DMS 273 treated with DMSO at 0.1 percent for 48 hours (cell line): ENCODE results near the gene MARCKSL1.
"Not testable (repeated sequence)": the region's sequence is repeated elsewhere in the genome, so short reads cannot be mapped to it uniquely, and the experiment has no call there.

Experiments used
- DNase-seq: peaks from one replicate; lab custom pipeline; 2025; lab: John Stamatoyannopoulos, UW

Gene MARCKSL1

DNA sequence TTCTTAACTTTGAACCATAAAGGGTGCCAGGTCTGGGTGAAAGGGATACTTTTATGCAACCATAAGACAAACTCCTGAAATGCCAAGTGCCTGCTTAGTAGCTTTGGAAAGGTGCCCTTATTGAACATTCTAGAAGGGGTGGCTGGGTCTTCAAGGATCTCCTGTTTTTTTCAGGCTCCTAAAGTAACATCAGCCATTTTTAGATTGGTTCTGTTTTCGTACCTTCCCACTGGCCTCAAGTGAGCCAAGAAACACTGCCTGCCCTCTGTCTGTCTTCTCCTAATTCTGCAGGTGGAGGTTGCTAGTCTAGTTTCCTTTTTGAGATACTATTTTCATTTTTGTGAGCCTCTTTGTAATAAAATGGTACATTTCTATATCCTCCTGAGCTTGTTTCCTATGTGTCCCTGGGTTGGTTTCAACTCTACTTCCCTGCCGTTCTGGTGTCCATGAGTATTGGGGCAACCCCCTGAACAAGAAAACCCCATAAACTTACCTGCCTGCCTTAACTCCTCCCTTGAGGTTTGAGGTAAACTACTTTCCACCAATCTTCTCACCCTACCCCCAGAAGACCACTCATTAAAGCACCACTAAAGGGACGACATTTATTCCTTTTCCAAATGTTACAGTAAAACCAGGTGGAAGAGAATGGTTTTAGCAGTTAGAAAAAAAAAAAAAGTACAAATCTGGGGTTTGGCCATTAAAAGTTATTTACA, 2.6 kb downstream of the MARCKSL1 start:
- no peak for DNase-seq

DNA sequence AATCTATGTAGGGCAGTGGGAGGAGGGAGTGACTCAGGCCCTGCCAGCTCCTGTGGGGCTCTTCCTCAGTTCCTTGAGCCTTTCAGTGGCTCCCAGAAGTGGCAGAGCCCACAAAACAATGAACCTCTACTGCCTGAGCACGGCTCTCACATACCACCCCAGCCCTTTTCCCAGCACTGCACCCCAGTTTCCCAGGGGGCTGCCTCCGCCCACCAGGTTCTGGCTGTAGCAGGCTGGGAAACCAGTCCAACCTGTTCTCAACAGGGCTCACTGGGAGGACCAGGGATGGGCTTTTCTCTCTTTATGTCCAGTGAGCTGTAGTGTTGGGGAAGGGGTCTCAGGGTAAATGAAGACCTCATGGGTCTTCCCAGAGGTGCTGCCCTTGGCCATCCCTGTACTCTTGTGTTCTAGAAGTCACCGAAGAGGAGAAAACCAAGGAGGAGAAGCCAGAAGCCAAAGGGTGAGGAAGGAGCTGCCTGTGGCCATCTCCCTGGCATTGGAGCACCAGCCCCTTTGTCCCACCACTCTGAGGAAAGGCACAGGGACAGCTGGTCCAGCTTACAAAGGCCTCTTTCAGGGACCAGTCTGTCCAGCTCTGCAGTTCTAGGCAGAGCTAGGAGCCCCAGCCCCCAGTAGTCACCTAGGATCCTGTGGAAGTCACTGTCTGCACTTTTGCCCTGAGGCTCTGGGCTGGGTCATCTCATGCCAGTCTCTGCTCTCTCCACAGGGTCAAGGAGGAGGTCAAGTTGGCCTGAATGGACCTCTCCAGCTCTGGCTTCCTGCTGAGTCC, 3.5 kb downstream of the MARCKSL1 start:
- no peak for DNase-seq

DNA sequence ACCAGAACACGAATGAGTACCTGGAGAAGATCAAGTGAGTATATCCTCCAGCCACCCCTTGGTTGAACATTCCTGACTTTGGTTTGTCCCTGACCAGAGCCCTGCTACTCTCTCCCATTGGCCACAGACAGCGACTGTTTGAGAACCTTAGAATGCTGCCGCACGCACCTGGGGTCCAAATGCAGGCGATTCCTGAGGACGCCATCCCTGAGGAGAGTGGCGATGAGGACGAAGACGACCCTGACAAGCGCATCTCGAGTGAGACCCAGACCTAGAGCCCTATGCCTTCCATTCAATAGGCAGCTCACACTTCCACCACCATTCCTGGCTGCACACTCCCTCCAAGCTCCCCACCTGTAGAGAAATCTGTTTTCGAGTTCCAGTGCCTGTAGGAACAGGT, 4.5 kb downstream of the MARCKSL1 start:
- no peak for DNase-seq

DNA sequence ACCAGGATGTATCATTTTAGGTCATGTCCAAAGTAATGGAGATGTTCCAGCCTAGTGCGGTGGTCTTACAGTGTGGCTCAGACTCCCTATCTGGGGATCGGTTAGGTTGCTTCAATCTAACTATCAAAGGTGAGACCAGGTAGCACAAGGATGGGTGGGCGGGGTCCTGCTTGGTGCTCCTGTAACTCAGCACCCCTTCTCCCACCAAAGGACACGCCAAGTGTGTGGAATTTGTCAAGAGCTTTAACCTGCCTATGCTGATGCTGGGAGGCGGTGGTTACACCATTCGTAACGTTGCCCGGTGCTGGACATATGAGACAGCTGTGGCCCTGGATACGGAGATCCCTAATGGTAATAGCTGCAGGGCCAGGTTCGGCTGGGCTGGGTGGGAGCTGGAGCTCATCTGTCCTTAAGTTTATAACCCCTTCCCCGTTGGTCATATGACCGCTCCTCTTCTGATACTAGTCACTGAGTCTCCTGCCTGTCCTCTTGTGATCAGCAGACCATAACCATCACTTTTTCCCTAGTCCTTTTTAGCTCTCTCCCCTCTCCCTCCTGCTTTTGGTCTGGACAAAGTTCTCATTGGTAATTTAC, 5.4 kb downstream of the MARCKSL1 start:
- no peak for DNase-seq

DNA sequence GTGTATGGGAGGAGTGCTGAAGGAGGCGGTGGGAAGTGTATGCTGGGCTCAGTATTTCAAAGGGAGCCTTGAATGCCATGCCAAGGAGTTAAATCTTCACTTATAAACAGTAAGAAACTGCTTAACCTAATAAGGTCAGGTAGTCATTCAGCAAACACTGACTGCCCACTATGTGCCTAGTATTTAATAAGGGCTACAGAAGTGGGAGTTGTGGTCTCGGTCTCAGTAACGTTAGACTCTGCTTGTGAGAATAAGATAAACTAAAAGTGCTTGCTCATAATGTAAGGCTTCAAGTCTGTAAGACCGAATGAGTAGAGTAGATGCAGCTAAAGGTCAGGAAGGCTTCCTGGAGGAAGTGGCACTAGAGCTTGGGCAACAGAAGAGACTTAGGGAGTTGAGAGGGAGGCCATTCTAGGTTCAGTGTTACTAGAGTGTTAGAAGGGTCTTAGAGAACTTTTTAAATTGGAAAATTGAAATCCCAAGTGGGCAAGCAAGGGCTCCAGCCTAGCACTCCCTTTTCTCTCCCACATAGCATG, 6.0 kb downstream of the MARCKSL1 start:
- DNase-seq: no peak

DNA sequence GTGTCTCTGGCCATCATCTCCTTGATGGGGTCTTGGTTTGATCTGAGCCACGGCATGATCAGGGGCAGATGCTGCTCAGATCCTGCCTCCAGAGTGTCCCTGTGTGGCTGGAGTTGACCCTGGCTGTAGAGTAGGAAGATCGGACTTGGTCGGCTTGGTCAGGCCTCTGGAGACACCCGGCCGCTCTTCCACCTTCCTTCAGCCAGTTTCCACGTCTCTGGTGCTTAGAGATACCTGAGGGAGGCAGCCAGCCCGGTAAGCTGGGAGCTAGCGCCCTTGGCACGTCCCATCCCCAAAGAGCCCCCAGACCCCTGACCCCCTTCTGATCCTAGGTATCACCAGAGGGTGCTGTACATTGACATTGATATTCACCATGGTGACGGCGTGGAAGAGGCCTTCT, 8.8 kb downstream of the MARCKSL1 start:
- no peak for DNase-seq

DNA sequence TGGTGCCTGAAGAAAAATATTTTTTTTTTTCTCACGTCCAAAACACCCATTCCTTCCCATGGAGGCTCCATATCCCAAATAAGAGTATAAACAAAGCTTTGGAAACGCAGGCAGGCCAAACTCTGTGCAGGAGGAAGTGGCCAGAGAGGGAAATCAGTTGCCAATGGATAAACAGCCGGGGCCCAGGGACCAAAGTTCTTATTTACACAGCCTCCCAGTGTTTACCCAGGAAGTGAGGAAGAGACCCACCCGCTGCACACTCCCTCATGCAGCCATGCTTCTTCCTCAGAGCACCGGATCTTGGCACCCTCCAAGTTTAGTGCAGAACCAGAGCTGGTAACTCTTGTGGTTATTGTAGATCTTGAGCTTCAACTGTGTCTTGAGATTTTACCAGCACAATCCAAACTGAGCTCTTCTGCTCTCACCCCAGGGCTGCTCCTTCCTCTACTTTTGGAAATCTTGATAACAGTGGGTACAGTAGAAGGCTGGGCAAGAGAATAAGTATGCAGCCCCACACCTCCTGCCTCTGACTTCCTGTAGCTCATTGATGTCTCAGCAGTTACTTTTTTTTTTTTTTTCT, 14.2 kb downstream of the MARCKSL1 start:
- DNase-seq: no peak

DNA sequence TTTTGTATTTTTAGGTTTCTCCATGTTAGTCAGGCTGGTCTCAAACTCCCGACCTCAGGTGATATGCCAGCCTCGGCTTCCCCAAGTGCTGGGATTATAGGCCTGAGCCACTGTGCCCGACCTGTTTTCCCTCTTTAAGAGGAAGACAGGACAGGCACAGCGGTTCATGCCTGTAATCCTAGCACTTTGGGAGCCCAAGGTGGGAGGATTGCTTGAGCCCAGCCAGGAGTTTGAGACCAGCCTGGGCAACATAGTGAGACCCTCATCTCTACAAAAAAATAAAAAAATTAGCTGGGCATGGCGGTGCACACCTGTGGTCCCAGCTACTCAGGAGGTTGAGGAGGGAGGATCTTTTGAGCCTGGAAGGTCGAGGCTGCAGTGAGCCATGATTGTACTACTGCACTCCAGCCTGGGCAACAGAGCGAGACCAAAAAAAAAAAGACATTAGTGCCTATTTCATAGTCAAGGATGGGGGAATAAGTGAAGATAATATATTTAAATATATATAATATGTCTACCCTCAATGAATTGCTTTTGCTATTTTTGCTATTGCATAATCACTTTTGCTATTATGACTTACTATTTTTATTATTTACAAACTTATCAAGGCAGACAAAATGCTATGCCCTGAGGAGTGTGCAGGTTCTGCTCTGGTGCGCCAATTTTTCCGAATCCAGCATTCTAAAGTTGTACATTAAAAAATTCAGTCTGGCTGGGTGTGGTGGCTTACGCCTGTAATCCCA, 17.7 kb downstream of the MARCKSL1 start:
- DNase-seq: no peak

DNA sequence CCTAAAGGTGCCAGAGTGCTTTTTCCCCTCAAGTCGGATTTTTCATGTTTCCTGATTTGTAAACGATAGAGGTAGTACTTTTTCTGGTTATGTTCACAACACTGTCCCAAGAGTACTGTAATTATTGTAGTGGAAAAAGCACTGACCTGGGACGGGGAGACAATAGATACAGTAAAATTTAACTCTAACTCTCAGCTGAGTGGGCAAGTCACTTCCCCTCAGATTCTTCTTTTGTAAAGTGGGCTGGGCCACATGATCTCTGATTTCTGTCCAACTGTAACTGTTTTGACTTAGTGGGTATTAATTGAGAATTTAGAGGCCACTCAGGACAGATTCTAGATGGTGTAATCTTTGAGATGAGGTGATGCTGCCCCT, 19.1 kb downstream of the MARCKSL1 start:
- DNase-seq: no peak

DNA sequence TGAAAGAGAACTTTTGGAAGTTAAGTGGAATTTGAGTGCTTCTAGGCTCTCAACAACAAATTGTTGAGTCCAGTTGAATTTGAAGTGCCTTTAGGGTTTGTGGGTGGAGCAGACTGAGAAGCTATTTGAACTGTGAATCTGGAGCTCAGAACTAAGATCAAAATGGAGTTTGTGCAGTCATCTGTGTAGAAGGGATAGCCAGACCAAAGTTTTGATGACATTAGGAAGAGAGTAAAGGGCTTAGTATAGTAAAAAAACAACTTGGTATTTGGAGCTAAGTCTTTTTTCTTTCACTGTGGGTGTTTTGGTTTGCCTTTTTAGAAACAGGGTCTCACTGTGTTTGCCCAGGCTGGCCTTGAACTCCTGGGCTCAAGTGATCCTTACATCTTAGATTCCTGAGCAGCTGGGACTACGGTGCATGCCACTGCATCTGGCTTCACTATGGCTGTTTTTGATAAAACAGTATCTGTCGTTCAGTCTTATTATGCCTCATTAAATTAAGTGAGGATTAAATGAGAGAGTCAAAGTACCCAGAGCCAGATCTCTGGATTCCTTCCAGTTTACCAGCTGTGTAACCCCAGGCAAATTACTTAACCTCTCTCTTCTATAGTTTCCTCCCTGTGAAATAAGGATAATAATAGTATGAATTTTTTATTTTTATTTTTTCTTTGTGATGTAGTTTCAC, 24.2 kb downstream of the MARCKSL1 start:
- no peak for DNase-seq

DNA sequence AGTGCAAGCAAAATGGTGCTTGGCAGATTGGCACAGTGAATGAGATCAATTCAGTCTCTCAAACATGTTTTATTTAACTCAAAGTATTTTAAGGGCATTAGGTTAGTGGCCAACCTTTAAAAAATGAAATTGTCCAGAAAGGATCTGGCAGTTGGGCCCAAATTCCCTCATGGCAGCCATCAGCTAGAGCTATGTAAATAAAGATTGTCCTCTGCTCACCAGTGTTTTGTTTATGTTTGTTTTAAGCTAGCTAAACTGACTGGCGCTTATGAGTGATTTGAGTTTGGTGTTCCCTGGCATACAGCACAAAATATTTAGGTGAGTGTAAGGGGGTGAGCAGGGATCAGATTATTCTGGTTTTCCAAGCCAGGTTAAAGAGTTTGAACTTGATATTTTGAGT, 26.1 kb downstream of the MARCKSL1 start:
- no peak for DNase-seq

DNA sequence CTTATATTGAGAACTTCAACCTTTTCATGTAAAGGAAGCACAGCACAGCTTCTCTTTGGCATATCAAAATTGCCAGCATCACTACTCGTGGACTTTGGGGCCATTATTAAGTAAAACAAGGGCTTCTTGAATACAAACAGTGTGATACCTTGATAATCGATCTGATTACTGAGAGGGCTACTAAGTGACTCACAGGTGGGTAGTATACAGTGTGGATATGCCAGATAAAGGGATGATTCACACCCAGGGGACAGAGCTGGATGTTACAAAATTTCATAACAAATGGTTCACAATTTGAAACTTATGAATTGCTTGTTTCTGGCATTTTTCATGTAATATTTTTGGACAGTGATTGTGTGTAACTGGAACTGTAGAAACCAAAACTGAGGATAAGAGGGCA, 28.7 kb downstream of the MARCKSL1 start:
- no peak for DNase-seq

DNA sequence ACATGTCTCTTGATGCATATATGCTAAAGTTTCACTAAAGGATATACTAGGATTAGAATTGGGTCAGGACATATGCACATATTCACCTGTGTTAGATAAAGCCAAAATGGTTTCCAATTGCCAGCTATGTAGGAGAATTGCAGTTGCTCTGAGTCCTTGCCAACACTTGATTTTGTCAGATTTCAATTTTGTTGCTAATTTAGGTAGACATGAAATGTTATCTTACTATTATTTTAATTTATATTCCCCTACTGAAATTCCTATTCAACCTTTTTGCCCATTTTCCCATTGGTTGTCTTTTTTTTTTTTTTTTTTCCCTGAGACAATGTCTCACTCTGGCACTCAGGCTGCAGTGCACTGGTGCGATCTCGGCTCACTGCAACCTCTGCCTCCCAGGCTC, 30.7 kb downstream of the MARCKSL1 start:
- DNase-seq: no peak

DNA sequence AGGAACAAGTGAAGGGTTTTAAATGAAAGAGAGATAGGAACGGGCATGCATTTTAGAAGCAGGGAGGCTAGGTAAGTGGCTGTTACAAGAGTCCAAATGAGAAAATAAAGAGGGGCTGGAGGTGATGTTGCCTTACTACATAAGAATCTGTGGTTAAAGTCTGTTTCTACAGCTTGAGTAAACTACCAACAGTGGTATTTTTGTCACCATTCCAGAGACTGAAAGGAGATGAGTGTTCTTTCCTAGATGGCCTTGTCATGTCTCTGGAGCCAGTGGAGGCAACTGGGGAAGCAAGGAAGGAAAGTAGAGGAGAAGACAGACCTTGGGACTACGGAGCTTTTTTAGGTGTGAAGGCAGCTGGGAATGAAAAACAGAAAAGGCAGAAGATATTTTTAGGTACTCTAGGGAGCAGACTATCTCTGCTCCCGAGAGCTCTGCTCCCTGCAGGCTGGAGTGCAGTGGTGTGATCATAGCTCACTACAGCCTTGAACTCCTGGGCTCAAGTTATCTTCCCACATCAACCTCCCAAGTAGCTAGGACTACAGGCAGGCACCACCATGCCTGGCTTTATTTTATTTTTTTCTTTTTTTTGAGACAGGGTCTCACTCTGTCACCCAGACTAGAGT, 31.9 kb downstream of the MARCKSL1 start:
- DNase-seq: no peak

DNA sequence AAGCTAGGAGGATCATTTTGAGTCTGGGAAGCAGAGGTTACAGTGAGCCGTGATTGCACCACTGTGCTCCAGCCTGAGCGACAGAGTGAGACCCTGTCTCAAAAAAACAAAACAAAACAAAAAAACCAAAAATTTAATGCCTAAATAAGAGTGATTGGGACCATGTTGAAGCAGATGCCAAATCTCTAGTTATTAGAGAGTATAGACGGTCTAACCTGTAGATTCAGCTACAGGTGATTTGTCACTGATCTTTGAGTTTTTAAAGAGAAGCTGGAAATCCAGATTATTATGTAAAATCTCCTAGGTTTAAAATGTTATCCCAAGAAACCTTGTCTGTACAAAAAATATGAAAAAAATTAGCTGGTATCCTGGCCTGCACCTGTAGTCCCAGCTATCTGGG, 32.7 kb downstream of the MARCKSL1 start:
- no peak for DNase-seq

DNA sequence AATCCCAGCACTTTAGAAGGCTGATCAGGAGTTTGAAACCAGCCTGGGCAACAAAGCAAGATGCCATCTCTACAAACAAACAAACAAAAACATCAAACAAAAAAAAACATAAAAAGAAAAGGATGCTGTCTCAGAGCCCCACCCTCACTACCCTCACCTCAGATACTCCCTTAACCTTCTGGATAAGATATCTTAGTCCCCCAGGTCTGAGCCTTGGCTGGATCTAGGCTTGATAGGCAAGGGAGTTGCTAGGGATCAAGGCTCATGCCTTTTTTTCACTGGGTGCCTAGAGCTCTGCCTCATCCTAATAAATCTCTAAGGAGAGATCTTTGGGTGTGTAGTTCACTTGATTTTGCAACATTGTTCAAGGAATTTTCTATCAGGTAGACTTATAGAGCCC, 36.7 kb downstream of the MARCKSL1 start:
- no peak for DNase-seq

DNA sequence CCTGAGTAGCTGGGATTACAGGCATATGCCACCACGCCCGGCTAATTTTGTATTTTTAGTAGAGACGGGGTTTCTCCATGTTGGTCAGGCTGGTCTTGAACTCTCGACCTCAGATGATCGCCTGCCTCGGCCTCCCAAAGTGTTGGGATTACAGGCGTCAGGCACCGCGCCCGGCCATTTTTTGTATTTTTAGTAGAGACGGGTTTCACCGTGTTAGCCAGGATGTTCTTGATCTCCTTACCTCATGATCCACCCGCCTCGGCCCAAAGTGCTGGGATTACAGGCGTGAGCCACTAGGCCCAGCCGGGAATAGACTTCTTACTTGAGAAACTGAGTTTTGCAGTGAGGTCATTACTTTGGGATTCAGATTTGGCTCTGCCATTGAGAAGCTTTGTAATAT, 37.8 kb downstream of the MARCKSL1 start:
- DNase-seq: not testable (repeated sequence)

DNA sequence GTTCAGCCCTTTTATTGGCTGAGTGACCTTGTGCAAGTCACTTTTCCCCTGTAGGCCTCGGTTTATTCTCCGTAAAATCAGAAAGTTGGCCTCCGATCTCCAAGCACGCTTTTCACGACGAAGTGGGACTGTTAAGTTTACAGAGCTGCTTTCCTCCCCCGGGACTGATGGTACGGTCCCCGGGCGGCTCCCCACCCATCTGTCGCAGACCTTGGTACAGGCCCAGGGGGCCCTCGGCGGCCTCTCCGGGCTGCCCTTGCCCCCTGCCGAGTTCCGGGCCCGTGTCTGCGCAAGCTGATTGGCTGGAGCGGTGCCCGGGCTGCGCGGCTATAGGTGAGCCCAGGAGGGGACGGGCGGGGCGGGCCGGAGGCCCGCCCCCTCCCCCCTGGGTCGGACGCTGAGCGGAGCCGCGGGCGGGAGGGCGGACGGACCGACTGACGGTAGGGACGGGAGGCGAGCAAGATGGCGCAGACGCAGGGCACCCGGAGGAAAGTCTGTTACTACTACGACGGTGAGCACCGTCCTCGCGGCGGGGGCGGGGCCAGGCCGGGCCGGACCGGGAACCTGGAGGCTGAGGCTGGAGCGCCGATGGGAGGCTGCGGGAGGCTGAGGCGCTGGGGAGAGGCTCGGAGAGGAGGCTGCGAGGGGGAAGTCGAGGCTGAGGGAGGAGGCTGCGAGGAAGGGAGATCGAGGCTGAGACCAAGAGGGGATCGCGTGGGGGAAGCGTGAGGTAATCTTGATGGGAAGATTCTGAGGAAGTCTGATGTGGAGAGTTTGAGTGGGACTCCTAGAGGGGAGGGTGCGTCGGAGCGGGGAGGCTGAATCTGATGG, 44.1 kb downstream of the MARCKSL1 start, which contains the start of gene HDAC1:
TSS of gene HDAC1 (plus strand) at position 376 of the 831 bp plus-strand sequence. CDS start at position 463, 87 bp downstream.
- peak; percentile 87 for DNase-seq

DNA sequence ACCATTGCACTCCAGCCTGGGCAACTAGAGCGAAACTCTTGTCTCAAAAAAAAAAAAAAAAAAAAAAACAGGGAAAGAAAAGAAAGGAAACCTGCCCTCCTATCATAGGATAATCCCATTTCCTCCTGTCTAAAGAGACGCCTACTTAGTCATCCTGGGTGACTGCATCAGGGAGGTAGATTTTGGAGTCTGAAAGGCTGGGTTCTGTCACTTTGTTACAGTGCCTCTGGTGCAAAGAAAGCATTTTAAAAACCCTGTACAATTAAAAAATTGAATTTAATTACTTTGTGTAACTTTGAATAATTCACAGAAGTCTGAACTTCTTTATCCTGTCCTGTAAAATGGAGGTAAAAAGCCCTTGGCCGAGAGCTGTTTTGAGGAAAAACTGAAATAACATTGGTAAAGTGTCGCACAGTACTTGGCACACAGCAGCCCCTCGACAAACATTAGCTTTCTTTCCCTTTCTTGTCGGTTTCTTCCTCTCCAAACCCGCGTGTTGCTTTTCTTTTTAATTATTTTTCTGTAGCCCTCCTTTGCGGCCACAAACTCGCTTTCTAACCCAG, 44.8 kb downstream of the MARCKSL1 start:
- DNase-seq: no peak

DNA sequence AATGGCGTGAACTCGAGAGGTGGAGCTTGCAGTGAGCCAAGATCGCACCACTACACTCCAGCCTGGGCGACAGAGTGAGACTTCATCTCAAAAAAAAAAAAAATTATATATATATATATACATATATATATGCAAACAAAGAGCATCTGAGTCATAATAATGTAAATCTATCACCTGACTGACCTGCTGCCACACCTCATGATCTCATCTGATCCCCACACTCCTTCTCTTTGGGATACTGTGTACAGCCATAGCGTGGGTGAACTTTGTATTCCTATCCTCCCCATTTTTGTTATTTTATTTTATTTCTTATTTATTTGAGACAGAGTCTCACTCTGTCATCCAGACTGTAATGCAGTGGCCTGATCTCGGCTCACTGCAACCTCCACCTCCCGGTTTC, 46.8 kb downstream of the MARCKSL1 start:
- no peak for DNase-seq
